HCT116 (cell line): ENCODE measurements around the gene RMND1. TPM values are rescaled to one million over a fixed set of nuclear protein-coding genes. Genes with fewer than 3 reads are reported as not detected.

ENCODE experiments used
- ATAC-seq: fragments of 200-7000 bp; cut with Tn5 transposase; 2 replicates; pipeline ENCODE4 v1.9.1; 2020; ENCODE audit warnings: mild to moderate bottlenecking, moderate library complexity
- BruUV-seq: library from RNA; stranded (reverse); fragments of 400-500 nt; replicated peaks from 2 replicates; lab custom pipeline; 2021; lab: Mats Ljungman, UMichigan
- CTCF ChIA-PET: fragments of 300-600 bp; sonication (Branson Sonifier 250); formaldehyde crosslinking; loops from one replicate; lab custom pipeline; 2021; ENCODE audit warnings: antibody characterized with exemption; lab: Charles Lee
- POLR2A ChIA-PET: fragments of 300-600, 350-600 bp; sonication (Branson Sonifier 250); formaldehyde crosslinking; loops from one replicate; lab custom pipeline; 2021; ENCODE audit warnings: antibody characterized with exemption; lab: Charles Lee
- RAD21 ChIA-PET, 2 experiments: fragments of 300-600 bp; sonication (Branson Sonifier 250); formaldehyde crosslinking; loops; one replicate each; lab custom pipeline; 2023; ENCODE audit warnings: low total read pairs in 2 of 2; ENCODE audit not compliant: uncharacterized antibody in 2 of 2, unreplicated experiment in 2 of 2, low non-redundant PET in 1 of 2; lab: Charles Lee
- DNase-seq: peaks from one replicate; pipeline ENCODE4 v3.0.0-alpha.2; 2010; ENCODE audit warnings: low read depth, low spot score
- H2AFZ ChIP-seq: fragments of 200-600 bp; shearing (Covaris generic), sonication (generic); 2 replicates; pipeline ENCODE4 v1.6.1; 2017; ENCODE audit warnings: low read depth, mixed run types, mixed read lengths, antibody characterized with exemption, low read length; ENCODE audit not compliant: poor library complexity, severe bottlenecking
- H3K27ac ChIP-seq: 2 replicates; pipeline ENCODE4 v1.5.1; 2012; ENCODE audit warnings: low read depth, low read length
- H3K27me3 ChIP-seq: fragments of 200-600 bp; sonication (generic); 2 replicates; pipeline ENCODE4 v1.6.1; 2016; ENCODE audit warnings: mixed run types, low read length, mixed read lengths; ENCODE audit not compliant: insufficient read depth
- H3K36me3 ChIP-seq, 2 experiments: fragments of 200-500 bp in 1 of 2; fragments of 200-600 bp in 1 of 2; sonication (Bioruptor generic) in 1 of 2; sonication (generic) in 1 of 2; 2 replicates each; pipeline versions ENCODE4 v1.5.1 to v1.6.1; 2014 to 2016; ENCODE audit warnings: low read length in 2 of 2, inconsistent platforms in 1 of 2, mixed read lengths in 1 of 2, mixed run types in 1 of 2; ENCODE audit not compliant: insufficient read depth in 2 of 2, control insufficient read depth in 1 of 2
- H3K4me1 ChIP-seq, 2 experiments: fragments of 200-600 bp in 1 of 2; sonication (generic) in 1 of 2; 2 replicates each; pipeline versions ENCODE4 v1.5.1 to v1.6.1; 2012 to 2017; ENCODE audit warnings: low read length in 2 of 2, inconsistent platforms in 1 of 2, mild to moderate bottlenecking in 1 of 2, mixed read lengths in 1 of 2, mixed run types in 1 of 2, moderate library complexity in 1 of 2; ENCODE audit not compliant: insufficient read depth in 2 of 2, control insufficient read depth in 1 of 2
- H3K4me2 ChIP-seq: fragments of 200-600 bp; sonication (generic); 2 replicates; pipeline ENCODE4 v1.6.1; 2017; ENCODE audit warnings: mixed run types, low read length, mixed read lengths
- H3K4me3 ChIP-seq, 2 experiments: fragments of 200-600 bp in 1 of 2; sonication (generic) in 1 of 2; replicated peaks in 1 of 2; 2 replicates each; pipeline ENCODE4 v1.5.1; 2011 to 2016; ENCODE audit warnings: low read length in 2 of 2, control low read depth in 1 of 2, low read depth in 1 of 2, mild to moderate bottlenecking in 1 of 2, mixed read lengths in 1 of 2, mixed run types in 1 of 2
- H3K79me2 ChIP-seq: fragments of 200-600 bp; sonication (generic); 2 replicates; pipeline ENCODE4 v1.6.1; 2017; ENCODE audit warnings: mild to moderate bottlenecking, mixed run types, low read length, moderate library complexity, mixed read lengths; ENCODE audit not compliant: insufficient read depth
- H3K9ac ChIP-seq: fragments of 200-600 bp; sonication (generic); 2 replicates; pipeline ENCODE4 v1.6.1; 2016; ENCODE audit warnings: low read length, mixed read lengths
- H3K9me2 ChIP-seq: fragments of 200-600 bp; sonication (generic), shearing (Covaris generic); 2 replicates; pipeline ENCODE4 v1.6.1; 2017; ENCODE audit warnings: mixed run types, mild to moderate bottlenecking, moderate library complexity; ENCODE audit not compliant: insufficient read depth
- H3K9me3 ChIP-seq, 2 experiments: fragments of 200-500 bp in 1 of 2; fragments of 200-600 bp in 1 of 2; sonication (Bioruptor generic) in 1 of 2; sonication (generic) in 1 of 2; 2 replicates each; pipeline ENCODE4 v1.6.1; 2014 to 2017; ENCODE audit warnings: low read length in 2 of 2, mixed read lengths in 2 of 2, inconsistent platforms in 1 of 2, low read depth in 1 of 2, mild to moderate bottlenecking in 1 of 2, mixed run types in 1 of 2, moderate library complexity in 1 of 2; ENCODE audit not compliant: control insufficient read depth in 1 of 2, insufficient read depth in 1 of 2
- H4K20me1 ChIP-seq: fragments of 200-600 bp; sonication (generic), shearing (Covaris generic); 2 replicates; pipeline ENCODE4 v1.6.1; 2017; ENCODE audit warnings: mixed run types, mild to moderate bottlenecking, moderate library complexity; ENCODE audit not compliant: insufficient read depth
- CEBPB ChIP-seq: IDR thresholded peaks from 2 replicates; pipeline ENCODE4 v1.6.1; 2012; ENCODE audit warnings: low read depth
- EGR1 ChIP-seq: IDR thresholded peaks from 2 replicates; pipeline ENCODE4 v1.6.1; 2012; ENCODE audit warnings: low read depth
- EZH2phosphoT487 ChIP-seq: fragments of 200-600 bp; IDR thresholded peaks from 2 replicates; pipeline ENCODE4 v1.6.1; 2018; ENCODE audit warnings: antibody characterized with exemption, borderline replicate concordance
- FOSL1 ChIP-seq: IDR thresholded peaks from 2 replicates; pipeline ENCODE4 v1.6.1; 2012; ENCODE audit warnings: low read depth
- JUND ChIP-seq: IDR thresholded peaks from 2 replicates; pipeline ENCODE4 v1.6.1; 2012
- RAD21 ChIP-seq: IDR thresholded peaks from 2 replicates; pipeline ENCODE4 v1.6.1; 2012; ENCODE audit warnings: low read depth, mild to moderate bottlenecking
- SIN3A ChIP-seq: IDR thresholded peaks from 2 replicates; pipeline ENCODE4 v1.6.1; 2012; ENCODE audit warnings: low read depth
- SP1 ChIP-seq: IDR thresholded peaks from 2 replicates; pipeline ENCODE4 v1.6.1; 2012; ENCODE audit warnings: low read depth
- SRF ChIP-seq: IDR thresholded peaks from 2 replicates; pipeline ENCODE4 v1.6.1; 2012; ENCODE audit warnings: low read depth
- YY1 ChIP-seq: IDR thresholded peaks from 2 replicates; pipeline ENCODE4 v1.6.1; 2011; ENCODE audit warnings: low read length, low read depth, moderate library complexity, mild to moderate bottlenecking; ENCODE audit not compliant: insufficient replicate concordance; ENCODE audit errors: extremely low read depth
- ZFX ChIP-seq: fragments of 450-650 bp; IDR thresholded peaks from 2 replicates; pipeline ENCODE4 v1.6.1; 2017
- ZNF274 ChIP-seq: fragments of 200-500 bp; sonication (Bioruptor generic); IDR thresholded peaks from 2 replicates; pipeline ENCODE4 v1.6.1; 2014; ENCODE audit warnings: mild to moderate bottlenecking, low read depth, low read length, inconsistent platforms
- intact Hi-C: fragments of 100-400 bp; cut with micrococcal nuclease; formaldehyde crosslinking; loops from 2 replicates; pipeline ENCODE4 v1.10.0; 2022
- total RNA-seq: library from RNA; stranded (reverse); gene quantifications from one replicate; pipeline ENCODE4 v1.2.1, GENCODE V29; 2021; ENCODE audit not compliant: unreplicated experiment
- TF ChIP-seq, protein P1 (sequence below): IDR thresholded peaks from 2 replicates; pipeline ENCODE4 v1.6.1; 2012
- TF ChIP-seq, protein P2 (sequence below), 3 experiments: fragments of 200-600 bp in 1 of 3; sonication (generic) in 1 of 3; IDR thresholded peaks in 2 of 3; conservative IDR thresholded peaks in 1 of 3; 2 replicates each; pipeline ENCODE4 v1.5.1; 2012 to 2017; ENCODE audit warnings: low read depth in 2 of 3, low read length in 2 of 3, antibody characterized with exemption in 1 of 3, borderline replicate concordance in 1 of 3, control low read depth in 1 of 3, mild to moderate bottlenecking in 1 of 3, mixed read lengths in 1 of 3, mixed run types in 1 of 3, moderate library complexity in 1 of 3; ENCODE audit not compliant: insufficient read depth in 1 of 3
- TF ChIP-seq, protein P3 (sequence below): IDR thresholded peaks from 2 replicates; pipeline ENCODE4 v1.6.1; 2012

Gene RMND1
- total RNA-seq, 1 experiment from 2014 or later: 28.0 TPM

DNA sequence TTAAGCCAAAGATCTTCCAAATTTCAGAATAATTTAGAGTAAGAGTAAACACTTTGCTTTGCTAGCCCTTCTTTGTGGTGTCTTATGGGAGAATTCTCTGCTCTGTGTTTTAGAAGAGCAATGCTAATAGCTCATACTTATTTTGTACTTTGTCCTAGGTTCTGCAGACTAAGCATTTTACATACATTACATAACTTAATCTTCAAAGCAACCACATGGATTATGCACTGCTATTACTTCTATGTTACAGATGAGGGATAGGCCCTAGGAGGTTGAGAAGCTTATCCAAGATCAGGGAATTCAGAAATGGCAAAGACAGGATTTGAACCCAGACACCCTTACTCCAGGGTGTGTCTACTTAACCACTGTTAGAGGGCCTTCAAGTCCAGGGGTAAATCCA is 32.1 kb upstream of the RMND1 start:
- ATAC-seq: no peak
- Histone ChIP-seq H3K9me2 (no peaks in the 10 kb centered on the region), H3K4me3 (no peak overlapping the region), H3K27ac (no peak overlapping the region), H3K79me2 (no peaks in the 10 kb centered on the region), H3K4me1 (no peaks in the 10 kb centered on the region), H3K4me2 (no peak overlapping the region), H4K20me1 (no peaks in the 10 kb centered on the region), H3K36me3 (no peaks in the 10 kb centered on the region), H3K27me3 (no peaks in the 10 kb centered on the region), H3K9me3 (no peaks in the 10 kb centered on the region), H2AFZ (no peak overlapping the region), H3K9ac (no peak overlapping the region)
- no peak for DNase-seq
- ChIA-PET CTCF (no interaction called here), POLR2A (no interaction called here), RAD21 (no interaction called here)
- no TSS peak for BruUV-seq
- no peak for TF ChIP-seq YY1
- TF ChIP-seq CEBPB: no peak
- no peak for TF ChIP-seq SP1
- TF ChIP-seq FOSL1: no peak
- TF ChIP-seq, protein P1, sequence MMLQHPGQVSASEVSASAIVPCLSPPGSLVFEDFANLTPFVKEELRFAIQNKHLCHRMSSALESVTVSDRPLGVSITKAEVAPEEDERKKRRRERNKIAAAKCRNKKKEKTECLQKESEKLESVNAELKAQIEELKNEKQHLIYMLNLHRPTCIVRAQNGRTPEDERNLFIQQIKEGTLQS: no peak
- no peak for TF ChIP-seq EGR1
- no peak for TF ChIP-seq EZH2phosphoT487
- TF ChIP-seq, protein P2, sequence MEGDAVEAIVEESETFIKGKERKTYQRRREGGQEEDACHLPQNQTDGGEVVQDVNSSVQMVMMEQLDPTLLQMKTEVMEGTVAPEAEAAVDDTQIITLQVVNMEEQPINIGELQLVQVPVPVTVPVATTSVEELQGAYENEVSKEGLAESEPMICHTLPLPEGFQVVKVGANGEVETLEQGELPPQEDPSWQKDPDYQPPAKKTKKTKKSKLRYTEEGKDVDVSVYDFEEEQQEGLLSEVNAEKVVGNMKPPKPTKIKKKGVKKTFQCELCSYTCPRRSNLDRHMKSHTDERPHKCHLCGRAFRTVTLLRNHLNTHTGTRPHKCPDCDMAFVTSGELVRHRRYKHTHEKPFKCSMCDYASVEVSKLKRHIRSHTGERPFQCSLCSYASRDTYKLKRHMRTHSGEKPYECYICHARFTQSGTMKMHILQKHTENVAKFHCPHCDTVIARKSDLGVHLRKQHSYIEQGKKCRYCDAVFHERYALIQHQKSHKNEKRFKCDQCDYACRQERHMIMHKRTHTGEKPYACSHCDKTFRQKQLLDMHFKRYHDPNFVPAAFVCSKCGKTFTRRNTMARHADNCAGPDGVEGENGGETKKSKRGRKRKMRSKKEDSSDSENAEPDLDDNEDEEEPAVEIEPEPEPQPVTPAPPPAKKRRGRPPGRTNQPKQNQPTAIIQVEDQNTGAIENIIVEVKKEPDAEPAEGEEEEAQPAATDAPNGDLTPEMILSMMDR (IDR thresholded peaks at IDR 0.05 in 2 of 3, conservative IDR thresholded peaks at IDR 0.05 in 1 of 3; ENCODE audit: borderline replicate concordance in 1 of 3, insufficient read depth in 1 of 3, low read depth in 2 of 3, low read length in 2 of 3): no peak
- TF ChIP-seq, protein P3, sequence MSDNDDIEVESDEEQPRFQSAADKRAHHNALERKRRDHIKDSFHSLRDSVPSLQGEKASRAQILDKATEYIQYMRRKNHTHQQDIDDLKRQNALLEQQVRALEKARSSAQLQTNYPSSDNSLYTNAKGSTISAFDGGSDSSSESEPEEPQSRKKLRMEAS: no peak
- no peak for TF ChIP-seq SIN3A
- TF ChIP-seq SRF: no peak
- TF ChIP-seq ZFX: no peak
- TF ChIP-seq JUND: no peak
- no peak for TF ChIP-seq ZNF274
- TF ChIP-seq RAD21: no peak
- intact Hi-C loops: no loop called here
